Activated CD4-positive, alpha-beta T cell treated with anti-CD3 and anti-CD28 coated beads, Interleukin-2, amount 10 ng/mL, durations not matched to agents 7 days and 5 days (primary cell): Measurements from ENCODE around the gene CLUH. TPM values are rescaled to one million over a fixed set of nuclear protein-coding genes. Genes with fewer than 3 reads are reported as not detected.

Experiments used
- CTCF ChIA-PET: fragments of 350-600 bp; sonication (Branson Sonifier 250); formaldehyde crosslinking; loops from one replicate; lab custom pipeline; 2021; ENCODE audit warnings: antibody characterized with exemption; lab: Charles Lee
- POLR2A ChIA-PET: fragments of 350-600 bp; sonication (Branson Sonifier 250); formaldehyde crosslinking; loops from one replicate; lab custom pipeline; 2021; ENCODE audit warnings: antibody characterized with exemption; lab: Charles Lee
- DNase-seq: peaks from one replicate; pipeline ENCODE4 v3.0.0-alpha.2; 2020
- H3K27ac Mint-ChIP-seq: one replicate; pipeline ENCODE4 v1.8.0; 2021; ENCODE audit warnings: mild to moderate bottlenecking, moderate library complexity, mixed read lengths
- H3K27me3 Mint-ChIP-seq: one replicate; pipeline ENCODE4 v1.8.0; 2021; ENCODE audit warnings: mixed read lengths
- H3K36me3 Mint-ChIP-seq: one replicate; pipeline ENCODE4 v1.8.0; 2021; ENCODE audit warnings: low read depth, mixed read lengths
- H3K4me1 Mint-ChIP-seq: one replicate; pipeline ENCODE4 v1.8.0; 2021; ENCODE audit warnings: mixed read lengths
- H3K4me3 Mint-ChIP-seq: one replicate; pipeline ENCODE4 v1.8.0; 2021; ENCODE audit warnings: mild to moderate bottlenecking, moderate library complexity, mixed read lengths
- H3K9me3 Mint-ChIP-seq: one replicate; pipeline ENCODE4 v1.8.0; 2021; ENCODE audit warnings: mixed read lengths
- total RNA-seq, 2 experiments: library from RNA; stranded (reverse); gene quantifications; one replicate each; pipeline ENCODE4 v1.2.3, GENCODE V29; 2021

CLUH gene
- total RNA-seq, 2 experiments from 2014 or later = 44.8 to 55.9 TPM

- ChIA-PET POLR2A (interaction anchor here (0.6 kb wide), 1 partner anchor 354 kb away, joined by 5 read pairs; no protein-coding TSS in a partner anchor), CTCF (interaction anchor here (1.4 kb wide), 1 partner anchor 11 kb away, joined by 5 read pairs; no protein-coding TSS in a partner anchor)
- H3K9me3 Mint-ChIP-seq = no peaks in the 10 kb centered on the region
- no peaks in the 10 kb centered on the region for H3K4me1 Mint-ChIP-seq
- DNase-seq = no peak
- no peaks in the 10 kb centered on the region for H3K27me3 Mint-ChIP-seq
- no peak overlapping the region for H3K27ac Mint-ChIP-seq
- H3K4me3 Mint-ChIP-seq = no peak overlapping the region
- H3K36me3 Mint-ChIP-seq = peaks cover 8% of the 10 kb centered on the region
These were observed 17.0 kb downstream of the CLUH start for GRCh38 chr17:2694381-2695242.

GRCh38 chr17:2693561-2694380, 17.8 kb downstream of the CLUH start:
- CTCF ChIA-PET = no interaction called here
- POLR2A ChIA-PET = interaction anchor here (0.6 kb wide), 1 partner anchor 353 kb away, joined by 5 read pairs; no protein-coding TSS in a partner anchor
- Mint-ChIP-seq H3K4me1 (peaks cover 6% of the 10 kb centered on the region), H3K36me3 (peaks cover 12% of the 10 kb centered on the region), H3K27ac (no peak overlapping the region), H3K4me3 (no peak overlapping the region), H3K27me3 (no peaks in the 10 kb centered on the region), H3K9me3 (no peaks in the 10 kb centered on the region)
- no peak for DNase-seq

- no peak overlapping the region for H3K4me3 Mint-ChIP-seq
These were observed 18.8 kb downstream of the CLUH start for GRCh38 chr17:2692781-2693135.

GRCh38 chr17:2691965-2692780, 19.4 kb downstream of the CLUH start:
- POLR2A ChIA-PET = no interaction called here
- peak overlapping the region; percentile 5 for H3K27ac Mint-ChIP-seq
- no peaks in the 10 kb centered on the region for H3K27me3 Mint-ChIP-seq
- no peaks in the 10 kb centered on the region for H3K9me3 Mint-ChIP-seq
- peaks cover 15% of the 10 kb centered on the region for H3K4me1 Mint-ChIP-seq
- CTCF ChIA-PET = no interaction called here
- peaks cover 12% of the 10 kb centered on the region for H3K36me3 Mint-ChIP-seq
- no peak overlapping the region for H3K4me3 Mint-ChIP-seq
- DNase-seq = no peak

More at GRCh38 chr17:2692781-2693135, 18.8 kb downstream of the CLUH start:
- no peak for DNase-seq
- ChIA-PET CTCF (no interaction called here), POLR2A (no interaction called here)
- H3K27me3 Mint-ChIP-seq = no peaks in the 10 kb centered on the region
- no peaks in the 10 kb centered on the region for H3K9me3 Mint-ChIP-seq
- peaks cover 13% of the 10 kb centered on the region for H3K4me1 Mint-ChIP-seq
- H3K36me3 Mint-ChIP-seq = peaks cover 12% of the 10 kb centered on the region
- no peak overlapping the region for H3K27ac Mint-ChIP-seq

- Mint-ChIP-seq H3K27me3 (no peaks in the 10 kb centered on the region), H3K4me1 (peaks cover 18% of the 10 kb centered on the region), H3K4me3 (no peak overlapping the region), H3K36me3 (peaks cover 7% of the 10 kb centered on the region), H3K9me3 (no peaks in the 10 kb centered on the region), H3K27ac (no peak overlapping the region)
- DNase-seq = no peak
- ChIA-PET POLR2A (no interaction called here), CTCF (no interaction called here)
These were observed 20.3 kb downstream of the CLUH start for GRCh38 chr17:2691069-2691871.

GRCh38 chr17:2690165-2691068, 21.1 kb downstream of the CLUH start:
- Mint-ChIP-seq H3K27ac (peak overlapping the region; percentile 50), H3K4me1 (peaks cover 18% of the 10 kb centered on the region), H3K27me3 (no peaks in the 10 kb centered on the region), H3K36me3 (peaks cover 7% of the 10 kb centered on the region), H3K4me3 (peak overlapping the region; percentile 16), H3K9me3 (no peaks in the 10 kb centered on the region)
- POLR2A ChIA-PET = no interaction called here
- CTCF ChIA-PET = no interaction called here
- DNase-seq = no peak

GRCh38 chr17:2689411-2690164, 22.0 kb downstream of the CLUH start:
- ChIA-PET POLR2A (no interaction called here), CTCF (interaction anchor here (0.8 kb wide), 1 partner anchor 20 kb away, joined by 3 read pairs; no protein-coding TSS in a partner anchor)
- peak overlapping the region; percentile 54 for H3K4me3 Mint-ChIP-seq
- H3K27me3 Mint-ChIP-seq = no peaks in the 10 kb centered on the region
- no peaks in the 10 kb centered on the region for H3K9me3 Mint-ChIP-seq
- H3K27ac Mint-ChIP-seq = peak overlapping the region; percentile 80
- peak; percentile 61 for DNase-seq
- peaks cover 7% of the 10 kb centered on the region for H3K36me3 Mint-ChIP-seq
- peaks cover 18% of the 10 kb centered on the region for H3K4me1 Mint-ChIP-seq

- Mint-ChIP-seq H3K27ac (peak overlapping the region; percentile 80), H3K4me3 (peak overlapping the region; percentile 54), H3K36me3 (peaks cover 12% of the 10 kb centered on the region), H3K4me1 (peaks cover 18% of the 10 kb centered on the region), H3K27me3 (no peaks in the 10 kb centered on the region), H3K9me3 (no peaks in the 10 kb centered on the region)
- DNase-seq = no peak
- CTCF ChIA-PET = interaction anchor here (0.8 kb wide), 1 partner anchor 21 kb away, joined by 3 read pairs; no protein-coding TSS in a partner anchor
- POLR2A ChIA-PET = no interaction called here
These were observed 22.9 kb downstream of the CLUH start for GRCh38 chr17:2688351-2689342.

GRCh38 chr17:2687074-2687418, 24.5 kb downstream of the CLUH start:
- H3K27ac Mint-ChIP-seq = peak overlapping the region; percentile 31
- ChIA-PET POLR2A (no interaction called here), CTCF (interaction anchor here (1.2 to 1.7 kb wide), 3 partner anchors 10 to 12 kb away, joined by 3 to 7 read pairs (median 4); no protein-coding TSS in a partner anchor)
- no peaks in the 10 kb centered on the region for H3K9me3 Mint-ChIP-seq
- no peaks in the 10 kb centered on the region for H3K27me3 Mint-ChIP-seq
- peaks cover 26% of the 10 kb centered on the region for H3K36me3 Mint-ChIP-seq
- peaks cover 18% of the 10 kb centered on the region for H3K4me1 Mint-ChIP-seq
- H3K4me3 Mint-ChIP-seq = no peak overlapping the region
- DNase-seq = no peak
